ENCODE results near the gene INTS7.
A peak's percentile ranks its signal among the peaks of the same experiment; 100 is the strongest.

Gene INTS7

DNA sequence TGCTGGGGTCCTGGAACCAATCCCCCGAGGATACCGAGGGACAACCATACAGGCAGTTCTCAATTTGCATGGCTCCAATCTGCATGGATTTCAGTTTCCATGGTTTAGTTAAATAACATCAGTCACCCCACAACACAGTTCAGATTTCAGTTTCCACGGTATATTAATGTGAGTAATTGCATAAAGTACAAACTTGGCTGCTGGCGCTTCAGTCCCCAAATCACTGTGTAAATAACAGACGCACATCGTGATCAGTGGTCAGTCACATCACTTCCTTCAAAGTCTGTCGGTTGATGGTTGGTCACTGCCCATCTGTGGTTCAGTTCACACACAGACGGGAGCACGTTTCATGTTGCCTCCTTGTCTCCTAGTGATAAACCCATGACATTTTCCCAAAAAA, 138.4 kb downstream of the INTS7 start:
- peak; percentile 33 for DNase-seq (ENCODE audit: low read depth)
- TF ChIP-seq, protein P1, sequence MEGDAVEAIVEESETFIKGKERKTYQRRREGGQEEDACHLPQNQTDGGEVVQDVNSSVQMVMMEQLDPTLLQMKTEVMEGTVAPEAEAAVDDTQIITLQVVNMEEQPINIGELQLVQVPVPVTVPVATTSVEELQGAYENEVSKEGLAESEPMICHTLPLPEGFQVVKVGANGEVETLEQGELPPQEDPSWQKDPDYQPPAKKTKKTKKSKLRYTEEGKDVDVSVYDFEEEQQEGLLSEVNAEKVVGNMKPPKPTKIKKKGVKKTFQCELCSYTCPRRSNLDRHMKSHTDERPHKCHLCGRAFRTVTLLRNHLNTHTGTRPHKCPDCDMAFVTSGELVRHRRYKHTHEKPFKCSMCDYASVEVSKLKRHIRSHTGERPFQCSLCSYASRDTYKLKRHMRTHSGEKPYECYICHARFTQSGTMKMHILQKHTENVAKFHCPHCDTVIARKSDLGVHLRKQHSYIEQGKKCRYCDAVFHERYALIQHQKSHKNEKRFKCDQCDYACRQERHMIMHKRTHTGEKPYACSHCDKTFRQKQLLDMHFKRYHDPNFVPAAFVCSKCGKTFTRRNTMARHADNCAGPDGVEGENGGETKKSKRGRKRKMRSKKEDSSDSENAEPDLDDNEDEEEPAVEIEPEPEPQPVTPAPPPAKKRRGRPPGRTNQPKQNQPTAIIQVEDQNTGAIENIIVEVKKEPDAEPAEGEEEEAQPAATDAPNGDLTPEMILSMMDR (IDR thresholded peaks at IDR 0.05; ENCODE audit: control insufficient read depth, extremely low read depth, insufficient read depth): no peak

DNA sequence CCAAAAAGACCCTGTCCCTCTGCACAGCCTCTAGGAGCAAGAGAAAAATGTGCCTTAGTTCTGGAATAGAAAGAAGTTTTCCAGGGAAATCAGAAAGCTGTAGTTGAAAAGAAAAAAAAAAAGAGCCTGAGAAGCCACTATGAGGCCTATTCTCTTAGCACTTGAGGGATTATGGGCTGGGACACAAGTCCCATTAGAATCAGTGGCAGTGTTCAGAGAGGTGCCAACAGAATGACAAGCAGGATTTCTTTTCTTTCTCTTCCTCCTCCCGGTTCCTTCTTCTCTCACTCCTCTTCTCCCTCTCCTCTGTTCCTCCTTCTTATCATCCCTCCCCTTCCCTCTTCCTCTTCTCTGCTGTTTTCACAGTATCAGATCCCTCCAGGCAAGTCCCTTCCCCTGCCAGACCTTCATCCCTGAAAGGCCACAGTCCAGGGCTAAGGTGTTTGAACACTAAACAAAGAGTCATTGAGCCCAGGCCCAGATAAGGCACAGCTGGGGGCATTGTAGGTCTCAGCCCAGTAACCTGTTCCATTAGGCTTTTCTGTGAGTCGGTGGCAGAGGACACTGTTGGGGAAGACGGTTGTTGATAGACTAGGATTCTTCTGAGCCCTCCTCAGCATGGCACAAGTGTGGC, 140.1 kb downstream of the INTS7 start:
- TF ChIP-seq, protein P1 (IDR thresholded peaks at IDR 0.05; ENCODE audit: control insufficient read depth, extremely low read depth, insufficient read depth): no peak
- DNase-seq (ENCODE audit: low read depth): no peak
- H3K4me3 ChIP-seq (ENCODE audit: low read depth, low read length): no peak overlapping the region

More for the DNA sequence above, 138.4 kb downstream of the INTS7 start:
- no peak overlapping the region for H3K4me3 ChIP-seq (ENCODE audit: low read depth, low read length)

DNA sequence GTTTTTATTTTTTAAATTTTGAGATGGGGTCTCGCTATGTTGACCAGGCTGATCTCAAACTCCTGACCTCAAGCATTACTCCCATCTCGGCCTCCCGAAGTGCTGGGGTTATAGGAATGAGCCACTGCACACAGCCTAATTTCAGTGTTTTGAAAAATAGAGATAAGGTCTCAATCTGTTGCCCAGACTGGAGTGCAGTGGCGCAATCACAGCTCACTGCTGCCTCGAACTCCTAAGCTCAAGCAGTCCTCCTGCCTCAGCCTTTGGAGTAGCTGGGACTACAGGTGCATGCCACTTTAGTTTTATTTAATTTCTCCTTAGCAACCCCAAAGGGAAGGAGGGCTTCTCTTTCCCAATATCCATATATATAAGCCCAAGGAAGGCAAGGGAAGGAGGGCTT, 141.0 kb downstream of the INTS7 start:
- no peak overlapping the region for H3K4me3 ChIP-seq (ENCODE audit: low read depth, low read length)
- TF ChIP-seq, protein P1 (IDR thresholded peaks at IDR 0.05; ENCODE audit: control insufficient read depth, extremely low read depth, insufficient read depth): no peak
- no peak for DNase-seq (ENCODE audit: low read depth)

DNA sequence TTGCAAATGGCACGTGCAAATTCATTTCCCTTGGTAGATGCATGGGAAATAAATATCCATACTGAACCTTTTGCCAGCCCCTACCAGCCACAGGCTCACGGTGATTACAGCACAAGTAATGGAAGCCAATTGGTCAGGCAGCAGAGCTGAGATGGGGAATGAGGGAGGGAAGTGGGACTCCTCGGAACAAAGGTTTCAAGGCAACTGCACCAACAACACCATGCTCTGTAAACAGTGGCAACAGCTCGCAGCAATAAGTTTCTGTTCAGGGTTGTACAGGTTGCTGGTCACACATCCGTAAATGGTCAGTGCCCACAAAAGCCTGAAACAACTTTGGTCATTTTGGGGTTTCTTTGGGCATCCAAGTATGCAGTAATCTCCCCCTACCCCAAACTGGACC, 142.1 kb downstream of the INTS7 start:
- no peak for DNase-seq (ENCODE audit: low read depth)
- H3K4me3 ChIP-seq (ENCODE audit: low read depth, low read length): no peak overlapping the region
- TF ChIP-seq, protein P1 (IDR thresholded peaks at IDR 0.05; ENCODE audit: control insufficient read depth, extremely low read depth, insufficient read depth): no peak

DNA sequence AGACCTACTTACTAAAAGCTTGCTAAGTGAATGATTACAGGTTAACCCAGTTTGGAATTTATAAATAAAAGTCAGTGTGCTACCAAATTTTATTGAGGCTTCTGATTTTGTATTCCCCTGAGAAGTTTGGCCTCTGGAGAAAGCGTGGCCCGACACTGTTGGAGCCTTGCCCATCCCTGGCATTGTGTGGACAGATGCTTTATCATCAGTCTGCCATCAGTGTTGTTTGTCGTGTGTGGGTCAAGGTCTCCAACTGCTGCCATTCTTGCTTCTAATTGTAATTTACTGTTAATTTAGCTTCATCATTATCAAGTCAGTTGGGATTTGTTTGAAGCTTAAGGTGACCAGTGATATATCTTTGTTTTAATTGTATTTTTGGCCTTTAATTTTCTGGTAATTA, 142.8 kb downstream of the INTS7 start:
- no peak overlapping the region for H3K4me3 ChIP-seq (ENCODE audit: low read depth, low read length)
- TF ChIP-seq, protein P1 (IDR thresholded peaks at IDR 0.05; ENCODE audit: control insufficient read depth, extremely low read depth, insufficient read depth): no peak
- DNase-seq (ENCODE audit: low read depth): no peak

DNA sequence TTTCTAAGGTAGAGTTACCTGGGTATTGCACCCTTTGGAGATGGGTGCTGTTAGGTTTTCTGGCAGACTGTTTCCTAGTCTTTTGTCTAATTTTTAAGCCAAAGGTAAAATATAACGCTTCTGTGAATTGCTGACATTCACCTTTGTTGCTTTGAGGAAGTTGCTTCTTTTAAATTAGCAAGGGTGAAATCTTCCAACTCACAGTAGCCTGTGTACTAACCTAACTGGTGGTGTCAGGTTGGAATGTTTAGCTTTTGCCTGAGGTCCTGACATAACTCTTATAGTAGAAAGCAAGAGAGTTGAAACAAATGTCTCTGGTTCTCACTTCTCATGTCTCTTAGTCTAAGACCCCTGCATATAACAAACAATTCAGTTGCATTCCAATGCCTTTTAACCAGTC, 143.6 kb downstream of the INTS7 start:
- TF ChIP-seq, protein P1 (IDR thresholded peaks at IDR 0.05; ENCODE audit: control insufficient read depth, extremely low read depth, insufficient read depth): no peak
- DNase-seq (ENCODE audit: low read depth): no peak
- H3K4me3 ChIP-seq (ENCODE audit: low read depth, low read length): no peak overlapping the region
